GM18870 (cell line): ENCODE results near the gene CYLC2.

Experiments used
- ATAC-seq: cut with Tn5 transposase; IDR thresholded peaks from one replicate; pipeline ENCODE4 v1.9.1; 2021; ENCODE audit warnings: moderate library complexity; ENCODE audit not compliant: unreplicated experiment

The CYLC2 gene

DNA sequence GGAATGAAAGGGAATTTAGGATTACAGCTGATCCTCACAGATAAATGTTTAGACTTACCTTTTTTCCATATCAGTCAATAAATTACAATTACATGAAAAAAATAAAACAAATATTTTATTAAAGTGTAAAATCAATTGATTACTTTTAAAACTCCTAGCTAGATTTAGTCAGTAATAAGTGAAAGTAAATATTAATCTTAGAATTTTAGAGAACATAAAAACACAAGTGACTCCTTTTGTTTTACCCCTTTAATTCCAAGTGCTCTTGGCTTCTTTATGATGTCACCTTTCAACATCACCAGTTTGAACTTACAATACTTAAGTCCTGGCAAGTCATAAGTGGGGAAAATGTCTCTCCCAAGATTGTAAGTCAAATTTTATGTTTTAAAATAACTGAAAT is at the start of gene CYLC2:
TSS of gene CYLC2 (plus strand) at position 301 of the 400 bp plus-strand sequence. CDS start at position 349, 48 bp downstream.
- no peak for ATAC-seq

DNA sequence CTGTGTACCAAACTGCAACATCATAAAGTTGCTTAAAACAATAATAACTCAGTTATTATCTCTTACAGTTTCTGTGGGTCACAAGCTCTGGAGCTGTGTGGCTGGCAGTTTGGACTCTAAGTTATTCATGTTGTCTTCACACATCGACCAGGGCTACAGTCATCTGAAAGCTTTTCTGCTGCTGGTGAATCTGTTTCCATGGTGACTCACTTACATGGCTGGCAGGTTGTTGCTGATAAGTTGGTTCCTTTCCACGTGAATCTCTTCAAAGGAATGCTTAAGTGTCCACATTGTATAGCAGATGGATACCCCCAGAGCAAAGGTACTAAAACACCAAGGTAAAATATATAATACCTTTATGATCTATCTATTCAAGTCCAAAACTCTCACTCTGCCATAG is 44.8 kb upstream of the CYLC2 start:
- no peak for ATAC-seq

- ATAC-seq = no peak
These were observed 28.1 kb upstream of the CYLC2 start for GRCh38 chr9:102966999-102967398.

GRCh38 chr9:102967979-102968378 is 27.2 kb upstream of the CYLC2 start:
- ATAC-seq = no peak

DNA sequence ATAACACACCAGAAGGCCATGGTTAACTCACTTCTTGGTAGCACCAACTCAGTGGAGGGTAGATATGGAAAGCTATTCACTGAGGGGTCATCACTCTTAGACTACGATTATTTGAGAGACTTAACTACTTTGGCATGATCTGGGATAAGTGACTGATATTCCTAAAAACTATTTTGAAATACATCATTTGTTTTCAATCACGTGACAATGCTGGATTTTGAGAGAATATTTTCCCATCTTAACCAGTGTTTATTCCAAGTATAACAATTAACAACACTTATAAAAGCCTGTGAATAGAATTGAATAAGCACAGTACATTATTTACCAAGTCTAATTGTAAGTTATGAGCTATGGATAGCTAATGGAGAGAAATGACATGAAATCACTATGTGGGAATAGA is 22.4 kb upstream of the CYLC2 start:
- no peak for ATAC-seq

- no peak for ATAC-seq
These were observed 20.6 kb upstream of the CYLC2 start for GRCh38 chr9:102974530-102974929.

GRCh38 chr9:102975251-102975650 is 19.9 kb upstream of the CYLC2 start:
- ATAC-seq = no peak

GRCh38 chr9:102985162-102985895 is 9.8 kb upstream of the CYLC2 start:
- ATAC-seq = no peak

GRCh38 chr9:102986425-102986824 is 8.7 kb upstream of the CYLC2 start:
- ATAC-seq = no peak

GRCh38 chr9:103003689-103004088 is 8.6 kb downstream of the CYLC2 start:
- ATAC-seq = no peak

- no peak for ATAC-seq
These were observed 19.1 kb downstream of the CYLC2 start for GRCh38 chr9:103014242-103014641.

- no peak for ATAC-seq
These were observed 30.7 kb downstream of the CYLC2 start for GRCh38 chr9:103025796-103026195.

- ATAC-seq = no peak
These were observed 42.7 kb downstream of the CYLC2 start for GRCh38 chr9:103037508-103038477.

- no peak for ATAC-seq
These were observed 46.8 kb downstream of the CYLC2 start for GRCh38 chr9:103041961-103042360.
